IPS DF 6.9 (cell line): ENCODE results near the gene MAPK14.

Experiments
- DNase-seq: peaks from one replicate; pipeline ENCODE4 v3.0.0-alpha.2; 2013; ENCODE audit warnings: low read depth, low spot score
- H3K27ac ChIP-seq: one replicate; pipeline ENCODE4 v1.5.1; 2013; ENCODE audit warnings: low read length, control low read depth
- H3K27me3 ChIP-seq: 2 replicates; pipeline ENCODE4 v1.6.1; 2013; ENCODE audit warnings: mild to moderate bottlenecking, low read length; ENCODE audit not compliant: control insufficient read depth, insufficient read depth
- H3K36me3 ChIP-seq: 2 replicates; pipeline ENCODE4 v1.6.1; 2013; ENCODE audit warnings: low read length; ENCODE audit not compliant: control insufficient read depth, insufficient read depth
- H3K4me1 ChIP-seq: 2 replicates; pipeline ENCODE4 v1.6.1; 2013; ENCODE audit warnings: low read length; ENCODE audit not compliant: control insufficient read depth, insufficient read depth
- H3K4me3 ChIP-seq: 2 replicates; pipeline ENCODE4 v1.5.1; 2013; ENCODE audit warnings: mild to moderate bottlenecking, low read length
- H3K9me3 ChIP-seq: 2 replicates; pipeline ENCODE4 v1.6.1; 2013; ENCODE audit warnings: low read length, inconsistent platforms; ENCODE audit not compliant: control insufficient read depth, insufficient read depth
- WGBS: extraction: QIAGEN DNeasy Blood & Tissue Kit; methylation state at CpG from one replicate; pipeline ENCODE4 v1.1.7; 2013; ENCODE audit warnings: mixed read lengths, missing lambda C conversion rate; ENCODE audit not compliant: insufficient read length, insufficient coverage; 5-methylcytosine and 5-hydroxymethylcytosine counted together

MAPK14 gene

GRCh38 chr6:36147294-36147693 is 119.7 kb downstream of the MAPK14 start:
- no peaks in the 10 kb centered on the region for H3K9me3 ChIP-seq
- H3K4me3 ChIP-seq = no peak overlapping the region
- H3K4me1 ChIP-seq = no peaks in the 10 kb centered on the region
- no peaks in the 10 kb centered on the region for H3K36me3 ChIP-seq
- H3K27ac ChIP-seq = no peak overlapping the region
- no CpG with 5 or more reads among the region's 3 CpGs for WGBS
- DNase-seq = no peak
- no peaks in the 10 kb centered on the region for H3K27me3 ChIP-seq

- H3K4me3 ChIP-seq = no peak overlapping the region
- no peak overlapping the region for H3K27ac ChIP-seq
- H3K9me3 ChIP-seq = no peaks in the 10 kb centered on the region
Measured at GRCh38 chr6:36149476-36149875, 121.9 kb downstream of the MAPK14 start.

DNA sequence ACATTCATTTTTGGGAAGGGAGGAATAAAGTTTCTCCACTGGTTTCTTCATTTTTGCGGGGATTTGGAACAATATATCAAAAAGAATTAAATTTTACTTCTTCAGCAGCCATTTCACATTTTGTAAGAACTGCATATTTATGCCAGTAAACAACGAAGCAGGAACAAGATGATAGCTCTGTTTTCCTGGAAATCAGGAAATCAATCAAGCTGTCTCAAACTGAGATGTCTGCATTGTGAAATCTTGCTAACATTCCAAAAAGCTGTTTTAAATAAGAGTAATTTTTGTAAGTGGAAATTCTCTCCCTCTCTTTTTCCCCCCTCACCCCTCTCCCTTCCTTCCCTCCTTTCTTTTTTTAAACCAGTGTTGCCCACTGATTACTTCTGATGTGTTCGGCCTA is 122.7 kb downstream of the MAPK14 start:
- WGBS = no CpG with 5 or more reads among the region's 3 CpGs

More at GRCh38 chr6:36149476-36149875, 121.9 kb downstream of the MAPK14 start:
- DNase-seq = no peak
- no peaks in the 10 kb centered on the region for H3K36me3 ChIP-seq
- no peaks in the 10 kb centered on the region for H3K4me1 ChIP-seq
- no peaks in the 10 kb centered on the region for H3K27me3 ChIP-seq

GRCh38 chr6:36154286-36154685 is 126.7 kb downstream of the MAPK14 start:
- no peak overlapping the region for H3K27ac ChIP-seq
- H3K4me3 ChIP-seq = no peak overlapping the region
- no peak for DNase-seq
- no CpG with 5 or more reads among the region's 2 CpGs for whole genome bisulfite sequencing
- no peaks in the 10 kb centered on the region for H3K27me3 ChIP-seq
- H3K36me3 ChIP-seq = no peaks in the 10 kb centered on the region
- H3K9me3 ChIP-seq = no peaks in the 10 kb centered on the region
- no peaks in the 10 kb centered on the region for H3K4me1 ChIP-seq

More for the DNA sequence above, 122.7 kb downstream of the MAPK14 start:
- Histone ChIP-seq H3K27me3 (no peaks in the 10 kb centered on the region), H3K9me3 (no peaks in the 10 kb centered on the region), H3K27ac (no peak overlapping the region), H3K4me1 (no peaks in the 10 kb centered on the region), H3K4me3 (no peak overlapping the region), H3K36me3 (no peaks in the 10 kb centered on the region)
- no peak for DNase-seq

DNA sequence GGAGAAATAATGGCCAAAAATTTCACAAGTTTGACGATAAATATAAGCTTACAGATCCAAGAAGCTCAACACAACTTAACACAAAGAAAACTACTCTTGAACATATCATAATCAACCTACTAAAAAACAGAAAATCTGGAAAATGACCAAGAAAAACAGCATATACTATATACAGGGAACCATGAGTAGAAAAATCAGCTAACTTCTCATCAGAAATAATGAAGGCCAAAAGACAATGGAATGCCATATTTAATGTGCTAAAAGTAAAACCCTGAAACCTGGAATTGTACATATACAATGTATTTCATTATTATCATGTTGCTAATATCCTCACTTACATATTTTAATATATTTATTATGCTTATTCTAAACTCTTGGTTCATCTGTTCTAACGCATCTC is 128.1 kb downstream of the MAPK14 start:
- no peaks in the 10 kb centered on the region for H3K4me1 ChIP-seq
- no peak for DNase-seq
- H3K4me3 ChIP-seq = no peak overlapping the region
- no peaks in the 10 kb centered on the region for H3K27me3 ChIP-seq
- H3K36me3 ChIP-seq = no peaks in the 10 kb centered on the region
- H3K9me3 ChIP-seq = no peaks in the 10 kb centered on the region
- no peak overlapping the region for H3K27ac ChIP-seq
- WGBS = no CpG with 5 or more reads among the region's 2 CpGs

GRCh38 chr6:36160147-36160760 is 132.6 kb downstream of the MAPK14 start:
- H3K27ac ChIP-seq = no peak overlapping the region
- no peaks in the 10 kb centered on the region for H3K27me3 ChIP-seq
- no peaks in the 10 kb centered on the region for H3K36me3 ChIP-seq
- no peak for DNase-seq
- no peaks in the 10 kb centered on the region for H3K4me1 ChIP-seq
- no peak overlapping the region for H3K4me3 ChIP-seq
- H3K9me3 ChIP-seq = no peaks in the 10 kb centered on the region
- WGBS = no CpG with 5 or more reads among the region's 4 CpGs
